CD4-positive, alpha-beta T cell (primary cell): ENCODE measurements around the gene ANKRD33B. TPM values are rescaled to one million over a fixed set of nuclear protein-coding genes. Genes with fewer than 3 reads are reported as not detected.

Experiments
- ATAC-seq: fragments of 200-7000 bp; cut with Tn5 transposase; one replicate; pipeline ENCODE4 v1.10.0; 2022; ENCODE audit warnings: mild to moderate bottlenecking; ENCODE audit not compliant: poor library complexity
- CTCF ChIA-PET: fragments of 350-600 bp; sonication (Branson Sonifier 250); formaldehyde crosslinking; loops from one replicate; lab custom pipeline; 2021; ENCODE audit warnings: antibody characterized with exemption, inconsistent platforms; lab: Charles Lee
- POLR2A ChIA-PET: fragments of 350-600 bp; sonication (Branson Sonifier 250); formaldehyde crosslinking; loops from one replicate; lab custom pipeline; 2021; ENCODE audit warnings: antibody characterized with exemption, inconsistent platforms; lab: Charles Lee
- DNase-seq, 14 experiments: peaks; one replicate each; pipeline ENCODE4 v3.0.0-alpha.2; 2013 to 2020; ENCODE audit warnings: mixed read lengths in 2 of 14
- H3K27ac ChIP-seq, 2 donors: one replicate each; pipeline versions ENCODE4 v1.5.1 to v1.7.0; 2013; ENCODE audit warnings: low read length in 2 of 2, low read depth in 1 of 2, mild to moderate bottlenecking in 1 of 2
- H3K27me3 ChIP-seq, 2 experiments: 1 replicate in 1 of 2; 2 replicates in 1 of 2; pipeline versions ENCODE4 v1.6.1 to v1.7.0; 2013; ENCODE audit warnings: low read length in 2 of 2, control low read depth in 1 of 2, mild to moderate bottlenecking in 1 of 2, moderate library complexity in 1 of 2; ENCODE audit not compliant: insufficient read depth in 2 of 2, control insufficient read depth in 1 of 2
- H3K36me3 ChIP-seq: one replicate; pipeline ENCODE4 v1.6.1; 2013; ENCODE audit warnings: low read length, control low read depth; ENCODE audit not compliant: insufficient read depth
- H3K4me1 ChIP-seq: one replicate; pipeline ENCODE4 v1.6.1; 2013; ENCODE audit warnings: low read length, control low read depth; ENCODE audit not compliant: insufficient read depth
- H3K4me3 ChIP-seq: one replicate; pipeline ENCODE4 v1.5.1; 2013; ENCODE audit warnings: mild to moderate bottlenecking, low read length, moderate library complexity
- H3K9me3 ChIP-seq, 2 experiments: 1 replicate in 1 of 2; 2 replicates in 1 of 2; pipeline versions ENCODE4 v1.6.1 to v1.7.0; 2013; ENCODE audit warnings: low read length in 2 of 2, mild to moderate bottlenecking in 2 of 2, control low read depth in 1 of 2, moderate library complexity in 1 of 2; ENCODE audit not compliant: control insufficient read depth in 1 of 2, insufficient read depth in 1 of 2
- H3K27ac Mint-ChIP-seq: one replicate; pipeline ENCODE4 v1.8.0; 2020; ENCODE audit warnings: mixed read lengths
- H3K27me3 Mint-ChIP-seq: one replicate; pipeline ENCODE4 v1.8.0; 2021; ENCODE audit warnings: mixed read lengths
- H3K36me3 Mint-ChIP-seq: one replicate; pipeline ENCODE4 v1.8.0; 2021; ENCODE audit warnings: low read depth, mixed read lengths
- H3K4me1 Mint-ChIP-seq: one replicate; pipeline ENCODE4 v1.8.0; 2021; ENCODE audit warnings: low read depth, mixed read lengths
- H3K4me3 Mint-ChIP-seq: one replicate; pipeline ENCODE4 v1.8.0; 2020; ENCODE audit warnings: mild to moderate bottlenecking, mixed read lengths
- H3K9me3 Mint-ChIP-seq: one replicate; pipeline ENCODE4 v1.8.0; 2020; ENCODE audit warnings: mixed read lengths
- CTCF ChIP-seq: fragments of 200-600 bp; IDR thresholded peaks from one replicate; pipeline ENCODE4 v1.8.0; 2022; ENCODE audit warnings: antibody characterized with exemption, mild to moderate bottlenecking
- intact Hi-C, 2 experiments: fragments of 100-400 bp; cut with DNase I in 1 of 2; cut with micrococcal nuclease in 1 of 2; formaldehyde crosslinking; loops; one replicate each; pipeline versions ENCODE4 v1.15.1 to v1.9.0; 2023 to 2025; cut with DNase I, micrococcal nuclease
- total RNA-seq, 174 experiments: library from RNA in 2 of 174; stranded (reverse) in 2 of 174; gene quantifications; one replicate each; pipeline ENCODE4 v1.2.3 and lab custom pipeline; 2021 to 2026

Gene ANKRD33B
- total RNA-seq, 2 experiments from 2014 or later = 0.99 to 1.3 TPM

DNA sequence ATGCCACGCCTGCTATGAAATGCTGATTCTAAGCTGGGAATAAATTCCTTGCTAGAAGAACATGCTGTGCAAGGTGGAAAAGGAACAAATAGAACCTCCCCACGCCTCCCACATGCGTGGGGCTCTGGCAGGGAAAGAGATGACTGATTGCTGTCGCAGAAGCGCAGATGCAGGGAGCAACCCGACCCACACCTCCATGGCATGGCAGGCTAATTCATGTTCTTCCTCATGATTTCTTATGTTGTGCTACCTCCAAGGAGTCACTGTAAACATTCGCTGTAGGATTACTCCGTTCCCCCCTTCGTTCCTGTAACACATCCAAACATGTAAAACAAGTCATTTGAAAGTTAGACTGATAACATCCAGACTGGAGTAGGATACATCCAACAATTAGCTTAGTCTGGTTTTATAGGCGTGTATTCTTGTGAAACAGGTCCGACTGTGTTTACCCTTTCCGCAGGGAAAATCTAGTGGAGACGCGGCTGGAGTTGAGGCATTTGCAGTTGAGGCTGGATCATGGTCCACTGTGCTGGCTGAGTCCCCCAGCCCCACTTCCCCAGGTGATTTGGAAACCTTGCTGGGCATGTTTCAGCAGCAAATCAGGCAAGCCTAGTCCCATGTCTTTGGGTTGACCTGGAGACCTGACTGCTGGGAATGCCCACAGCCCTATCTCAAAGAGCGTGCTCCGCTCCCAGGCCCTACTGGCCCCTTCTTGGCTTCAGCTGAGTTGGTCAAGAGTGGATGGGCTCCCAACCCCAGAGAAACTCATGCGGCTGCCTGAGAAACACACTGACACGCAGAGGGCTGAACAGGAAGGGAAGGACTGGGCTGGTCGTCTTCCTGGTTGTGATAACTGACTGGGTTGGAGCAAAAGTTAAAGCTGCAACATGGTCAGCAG, 24.8 kb upstream of the ANKRD33B start:
- Histone ChIP-seq H3K4me3 (no peak overlapping the region), H3K36me3 (no peaks in the 10 kb centered on the region), H3K27ac (no peak overlapping the region), H3K27me3 (peaks cover 3 to 5% of the 10 kb centered on the region in 2 experiments), H3K9me3 (peaks cover 0 to under 1% of the 10 kb centered on the region in 2 experiments), H3K4me1 (peaks cover 17% of the 10 kb centered on the region)
- peaks cover 13% of the 10 kb centered on the region for H3K4me1 Mint-ChIP-seq
- no peak overlapping the region for H3K4me3 Mint-ChIP-seq
- H3K27ac Mint-ChIP-seq = no peak overlapping the region
- ChIA-PET CTCF (no interaction called here), POLR2A (no interaction called here)
- no peaks in the 10 kb centered on the region for H3K9me3 Mint-ChIP-seq
- H3K36me3 Mint-ChIP-seq = no peaks in the 10 kb centered on the region
- H3K27me3 Mint-ChIP-seq = peaks cover 29% of the 10 kb centered on the region
- no peak for TF ChIP-seq CTCF
- ATAC-seq (no peak), DNase-seq (no peak)
- intact Hi-C loops = no loop called here

- ATAC-seq (no peak), DNase-seq (no peak)
- Histone ChIP-seq H3K4me1 (peaks cover 17% of the 10 kb centered on the region), H3K27me3 (peaks cover 3 to 5% of the 10 kb centered on the region in 2 experiments), H3K36me3 (no peaks in the 10 kb centered on the region), H3K27ac (no peak overlapping the region), H3K9me3 (no peaks in the 10 kb centered on the region), H3K4me3 (no peak overlapping the region)
- TF ChIP-seq CTCF = no peak
- POLR2A ChIA-PET = no interaction called here
- peaks cover 32% of the 10 kb centered on the region for H3K27me3 Mint-ChIP-seq
- peaks cover 13% of the 10 kb centered on the region for H3K4me1 Mint-ChIP-seq
- H3K9me3 Mint-ChIP-seq = no peaks in the 10 kb centered on the region
- H3K36me3 Mint-ChIP-seq = no peaks in the 10 kb centered on the region
- CTCF ChIA-PET = no interaction called here
- H3K27ac Mint-ChIP-seq = no peak overlapping the region
- intact Hi-C loops = no loop called here
- no peak overlapping the region for H3K4me3 Mint-ChIP-seq
These were observed 24.2 kb upstream of the ANKRD33B start for GRCh38 chr5:10539687-10539998.

GRCh38 chr5:10540036-10540544, 23.8 kb upstream of the ANKRD33B start:
- Histone ChIP-seq H3K9me3 (no peaks in the 10 kb centered on the region), H3K4me3 (no peak overlapping the region), H3K27ac (no peak overlapping the region), H3K4me1 (peaks cover 17% of the 10 kb centered on the region), H3K27me3 (peaks cover 3 to 5% of the 10 kb centered on the region in 2 experiments), H3K36me3 (no peaks in the 10 kb centered on the region)
- ChIA-PET POLR2A (no interaction called here), CTCF (no interaction called here)
- intact Hi-C loops = no loop called here
- no peak for ATAC-seq
- H3K4me3 Mint-ChIP-seq = no peak overlapping the region
- no peaks in the 10 kb centered on the region for H3K9me3 Mint-ChIP-seq
- no peak for TF ChIP-seq CTCF
- peaks cover 13% of the 10 kb centered on the region for H3K4me1 Mint-ChIP-seq
- DNase-seq = no peak
- no peaks in the 10 kb centered on the region for H3K36me3 Mint-ChIP-seq
- peaks cover 32% of the 10 kb centered on the region for H3K27me3 Mint-ChIP-seq
- H3K27ac Mint-ChIP-seq = no peak overlapping the region
